ENCODE data around the gene ETFA.

ETFA gene

GRCh38 chr15:76172782-76173181 lies 138.5 kb downstream of the ETFA start:
- no peak overlapping the region for H3K27ac ChIP-seq (ENCODE audit: low read length)
- H3K9me3 ChIP-seq (ENCODE audit: insufficient read depth, low read depth, low read length), result no peaks in the 10 kb centered on the region
- H3K36me3 ChIP-seq (ENCODE audit: insufficient read depth, low read depth, low read length), result no peaks in the 10 kb centered on the region
- H3K9ac ChIP-seq (ENCODE audit: low read depth, low read length), result no peak overlapping the region
- no peaks in the 10 kb centered on the region for H3K27me3 ChIP-seq (ENCODE audit: insufficient read depth, low read length)
- H3K4me1 ChIP-seq (ENCODE audit: insufficient read depth, low read length), result peaks cover 4% of the 10 kb centered on the region; the same call in 1 of the 2 replicates
- no peak overlapping the region for H3K4me3 ChIP-seq (ENCODE audit: low read length)

DNA sequence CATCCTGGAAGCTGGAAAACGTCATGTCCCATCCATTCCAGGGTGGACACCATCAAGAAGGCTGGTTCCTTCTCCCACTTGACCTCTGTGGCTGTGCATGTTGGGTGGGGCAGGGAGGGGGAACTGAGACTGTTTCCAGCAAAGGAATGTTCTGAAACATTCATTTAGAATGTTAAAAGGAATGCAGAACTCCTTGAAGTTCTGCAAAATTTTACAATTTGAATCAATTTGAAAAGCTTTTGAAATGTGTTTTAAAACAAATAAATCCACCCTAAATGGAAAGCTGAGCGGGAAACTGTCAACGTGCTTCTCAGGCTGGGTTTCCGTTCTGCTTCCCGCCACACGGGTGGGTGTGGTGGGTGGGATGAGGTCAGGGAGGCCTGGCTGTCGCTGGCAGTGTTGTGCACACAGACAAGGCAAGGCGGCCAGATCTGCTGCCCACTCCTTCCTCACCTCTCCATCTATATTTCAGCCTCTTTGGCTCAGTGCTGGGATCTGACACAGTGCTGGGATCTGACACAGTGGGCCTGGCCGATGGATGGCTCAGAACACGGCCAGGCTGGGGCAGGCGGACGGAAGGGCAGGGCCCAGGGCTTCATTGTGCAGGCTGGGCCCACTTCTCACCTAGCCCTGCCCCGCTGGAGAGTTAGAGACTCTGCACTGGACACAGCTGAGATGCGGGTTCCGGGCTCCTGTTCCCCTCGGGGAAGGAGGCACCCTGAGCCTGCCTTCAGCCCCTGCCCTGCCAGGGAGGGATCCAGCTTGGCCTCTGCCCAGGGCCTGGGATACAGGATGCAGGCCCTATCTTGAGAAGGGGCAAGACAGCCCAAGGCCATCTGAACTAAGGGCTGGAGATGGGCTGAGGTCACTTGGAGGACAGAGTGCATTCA lies 141.1 kb downstream of the ETFA start:
- Histone ChIP-seq H3K27ac (ENCODE audit: low read length) (no peak overlapping the region), H3K4me3 (ENCODE audit: low read length) (no peak overlapping the region), H3K9ac (ENCODE audit: low read depth, low read length) (no peak overlapping the region)

DNA sequence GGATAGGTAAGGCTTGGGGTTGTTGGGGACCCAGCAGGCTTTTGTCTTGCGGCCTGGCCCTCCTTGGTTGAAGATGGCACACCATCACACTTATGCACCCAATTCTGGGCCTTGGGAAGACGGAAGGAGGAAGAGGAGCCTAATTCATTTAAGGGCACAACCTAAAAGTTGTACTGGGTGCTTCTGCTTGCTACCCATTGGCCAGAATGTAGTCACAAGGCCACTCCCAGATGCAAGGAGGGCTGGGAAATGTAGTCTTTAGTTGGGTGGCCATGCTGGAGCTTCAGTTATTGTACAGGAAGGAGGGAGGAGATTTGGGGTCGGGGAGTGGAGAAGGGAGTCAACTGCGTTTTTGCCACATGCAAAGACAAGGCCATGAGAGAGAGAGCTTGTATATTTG lies 142.3 kb downstream of the ETFA start:
- Histone ChIP-seq H3K27ac (ENCODE audit: low read length) (no peak overlapping the region), H3K9me3 (ENCODE audit: insufficient read depth, low read depth, low read length) (no peaks in the 10 kb centered on the region), H3K27me3 (ENCODE audit: insufficient read depth, low read length) (no peaks in the 10 kb centered on the region), H3K4me3 (ENCODE audit: low read length) (no peak overlapping the region), H3K36me3 (ENCODE audit: insufficient read depth, low read depth, low read length) (no peaks in the 10 kb centered on the region), H3K4me1 (ENCODE audit: insufficient read depth, low read length) (peaks cover 4% of the 10 kb centered on the region; the same call in 1 of the 2 replicates), H3K9ac (ENCODE audit: low read depth, low read length) (no peak overlapping the region)

More for the DNA sequence above, 141.1 kb downstream of the ETFA start:
- Histone ChIP-seq H3K9me3 (ENCODE audit: insufficient read depth, low read depth, low read length) (no peaks in the 10 kb centered on the region), H3K4me1 (ENCODE audit: insufficient read depth, low read length) (peaks cover 4% of the 10 kb centered on the region; the same call in 1 of the 2 replicates), H3K27me3 (ENCODE audit: insufficient read depth, low read length) (no peaks in the 10 kb centered on the region), H3K36me3 (ENCODE audit: insufficient read depth, low read depth, low read length) (no peaks in the 10 kb centered on the region)

DNA sequence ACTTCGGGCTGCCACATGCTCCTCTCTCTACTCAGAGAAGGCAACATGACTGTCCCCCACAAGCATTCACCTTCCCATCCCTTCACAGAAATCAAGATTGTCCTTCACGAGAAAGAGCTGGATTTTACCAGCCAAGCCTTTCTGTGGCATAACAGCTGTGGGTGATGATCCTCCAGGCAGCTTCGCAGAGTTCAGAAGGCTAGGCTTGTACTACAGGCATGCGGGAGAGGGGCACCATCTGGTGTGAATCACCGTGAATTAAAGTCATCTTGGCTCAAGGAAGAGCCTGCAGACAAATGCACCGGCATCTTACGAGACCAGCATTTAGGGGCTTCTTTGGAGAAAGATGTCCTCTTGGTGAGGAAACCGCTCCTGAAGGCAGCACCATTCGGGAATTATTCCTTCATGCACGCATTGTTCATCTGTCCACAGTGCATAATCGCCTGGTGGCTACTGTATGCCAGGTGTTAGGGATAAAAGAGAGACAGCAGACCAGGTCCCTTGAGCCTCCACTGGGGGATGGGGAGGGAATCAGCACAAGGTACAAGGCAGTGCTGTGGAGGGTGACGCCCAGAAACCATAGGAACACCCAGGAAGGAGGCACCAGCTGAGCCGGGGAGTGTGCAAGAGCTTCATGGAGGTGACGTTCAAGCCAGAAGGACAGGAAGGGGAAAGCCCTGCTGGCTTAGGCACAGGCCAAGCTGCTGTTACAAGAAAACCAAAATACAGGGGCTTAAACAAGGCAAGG lies 142.9 kb downstream of the ETFA start:
- no peak overlapping the region for H3K4me3 ChIP-seq (ENCODE audit: low read length)
- H3K9me3 ChIP-seq (ENCODE audit: insufficient read depth, low read depth, low read length), result no peaks in the 10 kb centered on the region
- no peak overlapping the region for H3K27ac ChIP-seq (ENCODE audit: low read length)
- H3K27me3 ChIP-seq (ENCODE audit: insufficient read depth, low read length), result no peaks in the 10 kb centered on the region
- no peak overlapping the region for H3K9ac ChIP-seq (ENCODE audit: low read depth, low read length)
- H3K4me1 ChIP-seq (ENCODE audit: insufficient read depth, low read length), result peaks cover 4% of the 10 kb centered on the region; the same call in 1 of the 2 replicates
- no peaks in the 10 kb centered on the region for H3K36me3 ChIP-seq (ENCODE audit: insufficient read depth, low read depth, low read length)

DNA sequence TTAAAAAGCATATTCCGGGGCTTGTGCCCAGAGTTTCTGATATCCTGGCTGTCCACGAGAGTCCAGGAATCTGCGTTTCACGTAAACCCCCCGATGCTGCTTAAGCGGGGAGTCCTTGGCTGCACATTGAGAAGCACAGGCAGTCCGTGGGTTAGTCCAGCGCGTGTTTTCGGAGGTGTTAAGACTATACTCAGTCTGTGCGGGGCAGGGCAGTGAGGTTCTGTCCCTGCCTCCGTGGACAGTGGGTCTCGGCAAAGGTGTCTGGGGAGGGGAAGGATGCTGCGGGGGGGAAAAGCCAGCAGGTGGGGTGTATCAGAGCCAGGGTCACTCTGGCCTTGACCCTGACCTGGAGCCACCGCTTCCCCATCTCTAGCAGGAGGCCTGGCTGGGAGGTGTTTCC lies 145.3 kb downstream of the ETFA start:
- no peaks in the 10 kb centered on the region for H3K27me3 ChIP-seq (ENCODE audit: insufficient read depth, low read length)
- no peak overlapping the region for H3K9ac ChIP-seq (ENCODE audit: low read depth, low read length)
- no peaks in the 10 kb centered on the region for H3K9me3 ChIP-seq (ENCODE audit: insufficient read depth, low read depth, low read length)
- no peak overlapping the region for H3K4me3 ChIP-seq (ENCODE audit: low read length)
- peaks cover 4% of the 10 kb centered on the region; the same call in 1 of the 2 replicates for H3K4me1 ChIP-seq (ENCODE audit: insufficient read depth, low read length)
- no peak overlapping the region for H3K27ac ChIP-seq (ENCODE audit: low read length)
- H3K36me3 ChIP-seq (ENCODE audit: insufficient read depth, low read depth, low read length), result no peaks in the 10 kb centered on the region
